Osteoblast (primary cell): ENCODE measurements around the gene SYCP2. TPM values are rescaled to one million over a fixed set of nuclear protein-coding genes. Genes with fewer than 3 reads are reported as not detected.

Experiments used
- DNase-seq: peaks from one replicate; pipeline ENCODE4 v3.0.0; 2011; ENCODE audit warnings: low spot score, mixed read lengths; ENCODE audit not compliant: insufficient read length; ENCODE audit errors: missing footprints
- H2AFZ ChIP-seq: 2 replicates; pipeline ENCODE4 v1.6.0; 2011; ENCODE audit warnings: mild to moderate bottlenecking, low read length
- H3K27ac ChIP-seq: 2 replicates; pipeline ENCODE4 v1.5.1; 2011; ENCODE audit warnings: mild to moderate bottlenecking, low read depth, low read length, moderate library complexity
- H3K27me3 ChIP-seq: 2 replicates; pipeline ENCODE4 v1.6.0; 2012; ENCODE audit warnings: mild to moderate bottlenecking, control low read depth, inconsistent platforms, low read length, moderate library complexity; ENCODE audit not compliant: insufficient read depth
- H3K36me3 ChIP-seq: 2 replicates; pipeline ENCODE4 v1.5.1; 2011; ENCODE audit warnings: mild to moderate bottlenecking, low read length, control low read depth, moderate library complexity; ENCODE audit not compliant: insufficient read depth
- H3K4me1 ChIP-seq: 2 replicates; pipeline ENCODE4 v1.5.1; 2011; ENCODE audit warnings: mild to moderate bottlenecking, low read length, control low read depth, moderate library complexity; ENCODE audit not compliant: insufficient read depth
- H3K4me2 ChIP-seq: 2 replicates; pipeline ENCODE4 v1.6.0; 2011; ENCODE audit warnings: mild to moderate bottlenecking, low read length; ENCODE audit not compliant: insufficient read depth
- H3K4me3 ChIP-seq: fragments of 200-600 bp; sonication (generic); 3 replicates; pipeline ENCODE4 v1.5.1; 2012; ENCODE audit warnings: mild to moderate bottlenecking, low read length, inconsistent platforms; ENCODE audit not compliant: insufficient read depth
- H3K79me2 ChIP-seq: 2 replicates; pipeline ENCODE4 v1.6.0; 2012; ENCODE audit warnings: mild to moderate bottlenecking, low read length, control low read depth, inconsistent platforms; ENCODE audit not compliant: insufficient read depth
- H3K9me3 ChIP-seq: 2 replicates; pipeline ENCODE4 v1.5.1; 2011; ENCODE audit warnings: low read depth, low read length, control low read depth
- H4K20me1 ChIP-seq: 2 replicates; pipeline ENCODE4 v1.6.0; 2012; ENCODE audit warnings: mild to moderate bottlenecking, low read length, control low read depth; ENCODE audit not compliant: insufficient read depth
- CTCF ChIP-seq: IDR thresholded peaks from 2 replicates; pipeline ENCODE4 v1.5.1; 2011; ENCODE audit warnings: mild to moderate bottlenecking, low read depth, low read length, moderate library complexity; ENCODE audit errors: extremely low read depth
- total RNA-seq: library from RNA; depleted of rRNA; stranded (reverse); fragments of >200 nt; gene quantifications from 2 replicates; pipeline ENCODE4 v1.2.3, GENCODE V29; 2012

The SYCP2 gene
- total RNA-seq, 1 donor: 1.4 TPM

DNA sequence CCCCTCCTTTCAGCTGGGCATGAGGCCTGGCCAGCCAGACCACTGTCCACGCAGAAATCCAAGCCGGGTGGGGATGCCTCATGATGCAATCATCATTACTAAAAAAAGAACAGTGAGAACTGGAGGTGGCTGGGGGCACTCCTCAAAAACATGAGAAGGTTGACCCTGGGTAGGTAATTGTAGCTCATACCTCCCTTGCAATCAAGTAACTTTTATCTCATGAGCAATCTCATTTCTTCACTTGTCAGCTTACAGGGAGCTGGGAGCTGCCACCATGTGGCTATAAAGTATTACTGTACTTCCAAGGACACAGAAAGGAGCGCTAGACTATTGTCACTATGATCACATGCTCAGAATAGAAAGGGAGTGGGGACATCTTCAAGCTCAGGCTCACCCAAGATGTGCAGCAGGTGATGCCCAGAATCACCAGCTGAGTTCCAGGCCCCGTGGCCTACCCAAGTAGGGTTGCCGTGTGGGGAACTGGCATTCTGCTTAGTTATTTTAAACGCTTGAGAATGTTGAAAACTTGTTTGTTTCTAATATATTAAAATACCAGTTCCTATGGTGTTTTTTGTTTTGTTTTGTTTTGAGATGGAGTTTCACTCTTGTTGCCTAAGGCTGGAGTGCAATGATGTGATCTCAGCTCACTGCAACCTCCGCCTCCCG lies 21.8 kb upstream of the SYCP2 start:
- DNase-seq: no peak

DNA sequence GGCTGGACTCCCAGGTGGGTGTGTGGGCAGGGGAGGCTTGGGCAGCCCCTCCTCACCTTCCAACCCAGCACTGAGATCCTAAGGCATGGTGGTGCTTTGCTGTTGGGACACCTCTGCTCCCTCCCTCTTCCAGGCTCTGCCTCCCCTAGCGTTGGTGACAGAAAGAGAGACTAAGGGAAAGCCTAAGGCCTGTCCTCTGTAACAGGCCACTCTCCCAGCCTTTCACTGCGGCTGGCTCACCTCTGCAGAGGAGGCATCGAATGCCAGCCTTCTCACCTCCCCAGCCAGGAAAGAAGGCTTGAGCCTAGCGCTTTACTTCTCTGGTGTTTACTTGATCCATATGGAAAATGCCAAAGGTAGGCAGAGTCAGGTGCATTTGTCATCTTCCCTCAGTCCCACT lies 21.3 kb upstream of the SYCP2 start:
- Histone ChIP-seq H2AFZ (no peak overlapping the region), H3K79me2 (no peaks in the 10 kb centered on the region), H3K4me2 (no peak overlapping the region), H3K36me3 (no peaks in the 10 kb centered on the region), H3K4me3 (no peak overlapping the region), H3K27ac (no peak overlapping the region), H3K27me3 (no peaks in the 10 kb centered on the region), H3K4me1 (no peaks in the 10 kb centered on the region), H4K20me1 (no peaks in the 10 kb centered on the region), H3K9me3 (no peaks in the 10 kb centered on the region)
- no peak for DNase-seq
- TF ChIP-seq CTCF: no peak

More for the DNA sequence above, 21.8 kb upstream of the SYCP2 start:
- H3K27ac ChIP-seq: no peak overlapping the region
- no peaks in the 10 kb centered on the region for H3K27me3 ChIP-seq
- no peak overlapping the region for H3K4me2 ChIP-seq
- no peak overlapping the region for H3K4me3 ChIP-seq
- H3K4me1 ChIP-seq: no peaks in the 10 kb centered on the region
- H3K36me3 ChIP-seq: no peaks in the 10 kb centered on the region
- H4K20me1 ChIP-seq: no peaks in the 10 kb centered on the region
- H2AFZ ChIP-seq: no peak overlapping the region
- H3K79me2 ChIP-seq: no peaks in the 10 kb centered on the region
- peak; percentile 20 for TF ChIP-seq CTCF
- H3K9me3 ChIP-seq: no peaks in the 10 kb centered on the region

DNA sequence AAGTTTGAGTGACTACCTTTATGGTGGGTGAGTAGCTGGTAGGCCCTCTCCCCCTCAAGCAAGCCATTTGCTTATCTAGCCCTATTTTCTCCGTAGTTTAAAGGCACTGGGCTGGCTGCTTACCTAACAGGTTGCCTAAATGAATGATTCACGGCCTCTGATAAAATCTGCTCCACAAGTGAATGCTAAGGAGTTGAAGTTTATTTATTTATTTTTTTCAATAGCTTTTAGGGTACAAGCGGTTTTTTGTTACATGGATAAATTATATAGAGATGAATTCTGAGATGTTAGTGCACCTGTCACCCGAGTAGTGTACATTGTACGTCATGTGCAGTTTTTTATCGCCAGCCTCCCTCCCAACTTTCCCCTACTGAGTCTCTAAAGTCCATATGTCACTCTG lies 16.5 kb upstream of the SYCP2 start:
- Histone ChIP-seq H3K4me3 (no peak overlapping the region), H3K9me3 (no peaks in the 10 kb centered on the region), H3K27me3 (no peaks in the 10 kb centered on the region), H2AFZ (no peak overlapping the region), H4K20me1 (no peaks in the 10 kb centered on the region), H3K36me3 (peaks cover under 1% of the 10 kb centered on the region), H3K4me1 (peaks cover 3% of the 10 kb centered on the region), H3K79me2 (no peaks in the 10 kb centered on the region), H3K4me2 (no peak overlapping the region), H3K27ac (no peak overlapping the region)
- no peak for DNase-seq
- TF ChIP-seq CTCF: no peak

DNA sequence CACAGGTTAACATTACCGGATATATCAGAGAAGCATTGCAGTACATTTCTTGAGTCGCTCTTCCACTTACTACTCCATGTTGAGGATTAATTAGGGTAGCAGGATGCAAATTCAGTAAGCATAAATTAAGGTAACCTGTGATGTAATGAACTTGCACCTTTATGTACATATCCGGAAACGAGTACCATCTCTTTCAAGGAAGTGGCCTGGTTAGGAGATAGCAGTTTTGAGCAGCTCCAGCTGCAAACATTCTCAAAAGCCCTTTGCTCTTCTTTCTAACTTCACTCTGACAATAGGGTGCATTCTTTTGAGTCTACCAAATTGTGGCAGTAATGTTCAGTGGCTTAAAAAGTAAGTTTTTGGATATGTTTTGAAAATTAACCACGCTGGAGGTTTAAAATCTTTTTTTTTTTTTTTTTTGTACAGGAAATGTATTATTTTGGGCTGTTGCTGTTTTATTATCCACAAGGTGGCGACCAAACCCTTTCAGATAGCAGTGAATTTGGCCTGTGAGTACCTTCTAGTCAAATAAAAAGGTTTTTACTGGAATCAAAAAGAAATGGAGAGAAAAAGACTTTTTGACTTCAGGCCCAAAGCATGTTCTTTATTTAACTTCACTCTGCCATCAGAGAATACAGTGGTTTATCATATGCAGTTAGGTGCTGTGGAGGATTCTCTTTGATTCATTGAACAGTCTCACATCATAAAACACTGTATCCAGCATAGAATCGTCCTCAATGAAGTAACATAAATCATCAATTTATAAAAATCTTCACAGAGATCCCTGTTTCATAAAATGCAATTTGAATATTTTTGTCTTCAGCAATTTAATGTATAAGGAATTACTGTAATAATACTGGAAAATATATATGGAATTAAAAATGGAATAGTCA lies 15.6 kb upstream of the SYCP2 start:
- peak; percentile 74 for TF ChIP-seq CTCF
- H3K4me3 ChIP-seq: no peak overlapping the region
- H3K27ac ChIP-seq: no peak overlapping the region
- no peaks in the 10 kb centered on the region for H3K79me2 ChIP-seq
- peaks cover 3% of the 10 kb centered on the region for H3K4me1 ChIP-seq
- peaks cover 8% of the 10 kb centered on the region for H3K36me3 ChIP-seq
- no peak overlapping the region for H3K4me2 ChIP-seq
- no peaks in the 10 kb centered on the region for H4K20me1 ChIP-seq
- H3K27me3 ChIP-seq: no peaks in the 10 kb centered on the region
- no peaks in the 10 kb centered on the region for H3K9me3 ChIP-seq
- H2AFZ ChIP-seq: peak overlapping the region; percentile 45
- DNase-seq: no peak
